Measurements from ENCODE around the gene LY86. TPM values are rescaled to one million over a fixed set of nuclear protein-coding genes. Genes with fewer than 3 reads are reported as not detected.
A peak's percentile ranks its signal among the peaks of the same experiment; 100 is the strongest.

LY86 gene
- total and polyA plus RNA-seq, 12 donors = 0.23 to 7.6 (median 0.91) TPM

GRCh38 chr6:6690144-6690483, 101.6 kb downstream of the LY86 start:
- intact Hi-C loops (cut with DNase I) = loop anchor here in 1 of 10 donors (10.0 kb wide), 1 partner anchor 925 kb away; no protein-coding TSS in a partner anchor
- Histone ChIP-seq H3K4me1 (peaks cover 8 to 71% (median 54%) of the 10 kb centered on the region in 9 donors), H3K36me3 (no peaks in the 10 kb centered on the region), H3K27ac (peak overlapping the region; percentile 72 to 94 (median 80)), H3K27me3 (no peaks in the 10 kb centered on the region), H3K9me3 (peaks cover 0 to 8% (median 0%) of the 10 kb centered on the region in 11 donors), H3K4me3 (no peak overlapping the region)
- 89 to 94% methylated on average over 2 of the region's 2 CpGs for WGBS, 2 donors
- DNase-seq (no peak), ATAC-seq (no peak)
- no peak for TF ChIP-seq CTCF (IDR thresholded peaks at IDR 0.05)

- WGBS, 2 donors = 73 to 74% methylated on average over 6 of the region's 6 CpGs
- peaks cover 0 to 8% (median 0%) of the 10 kb centered on the region in 11 donors for H3K9me3 ChIP-seq
- ATAC-seq (peak in 3 of 8 donors; percentile 2 to 5 (median 5)), DNase-seq (no peak)
- no peak overlapping the region for H3K4me3 ChIP-seq
- peaks cover 18 to 65% (median 57%) of the 10 kb centered on the region in 9 donors for H3K4me1 ChIP-seq
- intact Hi-C loops (cut with DNase I) = loop anchor here in 1 of 10 donors (10.0 kb wide), 1 partner anchor 920 kb away; no protein-coding TSS in a partner anchor
- no peaks in the 10 kb centered on the region for H3K27me3 ChIP-seq
- no peaks in the 10 kb centered on the region for H3K36me3 ChIP-seq
- TF ChIP-seq CTCF (IDR thresholded peaks at IDR 0.05) = peak in 1 of 9 donors; percentile 16
- H3K27ac ChIP-seq = peak overlapping the region; percentile 30 to 88 (median 77)
These were observed 105.9 kb downstream of the LY86 start for GRCh38 chr6:6694368-6694780.

- Histone ChIP-seq H3K36me3 (no peaks in the 10 kb centered on the region), H3K4me1 (peaks cover 18 to 65% (median 57%) of the 10 kb centered on the region in 9 donors), H3K4me3 (no peak overlapping the region), H3K9me3 (peaks cover 0 to 8% (median 0%) of the 10 kb centered on the region in 11 donors), H3K27me3 (no peaks in the 10 kb centered on the region), H3K27ac (peak overlapping the region; percentile 30 to 88 (median 77))
- intact Hi-C loops (cut with DNase I) = loop anchor here in 1 of 10 donors (10.0 kb wide), 1 partner anchor 920 kb away; no protein-coding TSS in a partner anchor
- peak in 7 of 8 donors; percentile 21 to 68 (median 53) for ATAC-seq
- DNase-seq = peak; percentile 46 to 61
- TF ChIP-seq CTCF (IDR thresholded peaks at IDR 0.05) = no peak
- 34 to 45% methylated on average over 18 of the region's 18 CpGs for WGBS, 2 donors
These were observed 106.5 kb downstream of the LY86 start for GRCh38 chr6:6694825-6695624.

- DNase-seq (no peak), ATAC-seq (peak in 7 of 8 donors; percentile 4 to 26 (median 17))
- Histone ChIP-seq H3K4me1 (peaks cover 18 to 65% (median 53%) of the 10 kb centered on the region in 9 donors), H3K4me3 (no peak overlapping the region), H3K36me3 (no peaks in the 10 kb centered on the region), H3K27me3 (no peaks in the 10 kb centered on the region), H3K27ac (peak overlapping the region in 9 of 10 donors; percentile 67 to 88 (median 78)), H3K9me3 (peaks cover 0 to 8% (median 0%) of the 10 kb centered on the region in 11 donors)
- no peak for TF ChIP-seq CTCF (IDR thresholded peaks at IDR 0.05)
- 17 to 37% methylated on average over 6 of the region's 6 CpGs for WGBS, 2 donors
- intact Hi-C loops (cut with DNase I) = loop anchor here in 1 of 10 donors (10.0 kb wide), 1 partner anchor 919 kb away; no protein-coding TSS in a partner anchor
These were observed 107.2 kb downstream of the LY86 start for GRCh38 chr6:6695625-6696276.
